WTC11 (cell line): ENCODE measurements around the gene SLC16A8. TPM values are rescaled to one million over a fixed set of nuclear protein-coding genes. Genes with fewer than 3 reads are reported as not detected.

ENCODE experiments used
- ATAC-seq: fragments of 200-7000 bp; cut with Tn5 transposase; 2 replicates; pipeline ENCODE4 v1.10.0; 2021; ENCODE audit warnings: mild to moderate bottlenecking, moderate library complexity
- CTCF ChIA-PET: fragments of 300-600 bp; sonication (Branson Sonifier 250); formaldehyde crosslinking; loops from one replicate; lab custom pipeline; 2021; ENCODE audit warnings: antibody characterized with exemption; lab: Charles Lee
- POLR2A ChIA-PET: fragments of 350-600 bp; sonication (Branson Sonifier 250); formaldehyde crosslinking; loops from one replicate; lab custom pipeline; 2021; ENCODE audit warnings: antibody characterized with exemption; lab: Charles Lee
- DNase-seq: peaks from one replicate; pipeline ENCODE4 v3.0.0; 2021; ENCODE audit warnings: low spot score
- H3K27ac Mint-ChIP-seq: 2 replicates; pipeline ENCODE4 v1.8.0; 2021; ENCODE audit warnings: mixed read lengths
- H3K27me3 Mint-ChIP-seq: 2 replicates; pipeline ENCODE4 v1.8.0; 2021; ENCODE audit warnings: low read depth, mild to moderate bottlenecking, moderate library complexity, mixed read lengths
- H3K36me3 Mint-ChIP-seq: 2 replicates; pipeline ENCODE4 v1.8.0; 2021; ENCODE audit warnings: mixed read lengths
- H3K4me1 Mint-ChIP-seq: 2 replicates; pipeline ENCODE4 v1.8.0; 2022; ENCODE audit warnings: mixed read lengths
- H3K4me3 Mint-ChIP-seq: 2 replicates; pipeline ENCODE4 v1.8.0; 2021; ENCODE audit warnings: mild to moderate bottlenecking, moderate library complexity, mixed read lengths
- H3K9me3 Mint-ChIP-seq: 2 replicates; pipeline ENCODE4 v1.8.0; 2021; ENCODE audit warnings: mixed read lengths
- GABPB1 ChIP-seq: sonication (generic); formaldehyde crosslinking; IDR thresholded peaks from 2 replicates; pipeline ENCODE4 v1.8.1; 2023; ENCODE audit warnings: mild to moderate bottlenecking, missing genetic modification reagents
- JUN ChIP-seq: sonication (generic); formaldehyde crosslinking; IDR thresholded peaks from 2 replicates; pipeline ENCODE4 v1.8.0; 2023; ENCODE audit warnings: mild to moderate bottlenecking, missing genetic modification reagents
- KAT7 ChIP-seq: sonication (generic); formaldehyde crosslinking; IDR thresholded peaks from 2 replicates; pipeline ENCODE4 v1.8.1; 2023; ENCODE audit warnings: missing genetic modification reagents, mild to moderate bottlenecking, borderline replicate concordance
- MYBL2 ChIP-seq: sonication (generic); formaldehyde crosslinking; IDR thresholded peaks from 2 replicates; pipeline ENCODE4 v1.8.1; 2023; ENCODE audit warnings: mild to moderate bottlenecking, moderate library complexity, missing genetic modification reagents
- NFE2L1 ChIP-seq: sonication (generic); formaldehyde crosslinking; IDR thresholded peaks from 2 replicates; pipeline ENCODE4 v1.8.1; 2023; ENCODE audit warnings: missing genetic modification reagents
- PRRX2 ChIP-seq: fragments of 250-450 bp; sonication (Bioruptor Pico); IDR thresholded peaks from 2 replicates; pipeline ENCODE4 v1.8.0; 2021; ENCODE audit warnings: mild to moderate bottlenecking
- ZNF232 ChIP-seq: sonication (generic); formaldehyde crosslinking; IDR thresholded peaks from 2 replicates; pipeline ENCODE4 v1.8.0; 2022; ENCODE audit warnings: mild to moderate bottlenecking, missing genetic modification reagents
- ZNF396 ChIP-seq: fragments of 250-450 bp; sonication (Bioruptor Pico); IDR thresholded peaks from 2 replicates; pipeline ENCODE4 v1.8.0; 2021; ENCODE audit warnings: mild to moderate bottlenecking, moderate library complexity, borderline replicate concordance
- total RNA-seq: library from RNA; stranded (reverse); gene quantifications from 3 replicates; pipeline ENCODE4 v1.2.3, GENCODE V29; 2021
- TF ChIP-seq, protein P1 (sequence below): fragments of 250-450 bp; sonication (Bioruptor Pico); IDR thresholded peaks from 2 replicates; pipeline ENCODE4 v2.1.2; 2022; ENCODE audit warnings: mild to moderate bottlenecking, moderate library complexity
- TF ChIP-seq, protein P2 (sequence below): sonication (generic); formaldehyde crosslinking; IDR thresholded peaks from 2 replicates; pipeline ENCODE4 v1.8.1; 2023; ENCODE audit warnings: mild to moderate bottlenecking, moderate library complexity, missing genetic modification reagents
- TF ChIP-seq, protein P3 (sequence below): fragments of 250-450 bp; sonication (Bioruptor Pico); IDR thresholded peaks from 2 replicates; pipeline ENCODE4 v1.9.0; 2021; ENCODE audit warnings: mild to moderate bottlenecking
- TF ChIP-seq, protein P4 (sequence below): sonication (generic); formaldehyde crosslinking; IDR thresholded peaks from 2 replicates; pipeline ENCODE4 v1.8.1; 2023; ENCODE audit warnings: mild to moderate bottlenecking, missing genetic modification reagents, borderline replicate concordance
- TF ChIP-seq, protein P5 (sequence below): sonication (generic); formaldehyde crosslinking; IDR thresholded peaks from 2 replicates; pipeline ENCODE4 v1.8.0; 2022; ENCODE audit warnings: mild to moderate bottlenecking, missing genetic modification reagents
- TF ChIP-seq, protein P6 (sequence below): sonication (generic); formaldehyde crosslinking; IDR thresholded peaks from 2 replicates; pipeline ENCODE4 v1.8.1; 2023; ENCODE audit warnings: mild to moderate bottlenecking, missing genetic modification reagents, moderate library complexity
- TF ChIP-seq, protein P7 (sequence below): fragments of 250-450 bp; sonication (Bioruptor Pico); IDR thresholded peaks from 2 replicates; pipeline ENCODE4 v1.8.0; 2021; ENCODE audit warnings: mild to moderate bottlenecking
- TF ChIP-seq, protein P8 (sequence below): sonication (generic); formaldehyde crosslinking; IDR thresholded peaks from 2 replicates; pipeline ENCODE4 v1.8.1; 2022; ENCODE audit warnings: missing genetic modification reagents, borderline replicate concordance

Gene SLC16A8
- total RNA-seq, 1 experiment from 2014 or later = 0.57 TPM

DNA sequence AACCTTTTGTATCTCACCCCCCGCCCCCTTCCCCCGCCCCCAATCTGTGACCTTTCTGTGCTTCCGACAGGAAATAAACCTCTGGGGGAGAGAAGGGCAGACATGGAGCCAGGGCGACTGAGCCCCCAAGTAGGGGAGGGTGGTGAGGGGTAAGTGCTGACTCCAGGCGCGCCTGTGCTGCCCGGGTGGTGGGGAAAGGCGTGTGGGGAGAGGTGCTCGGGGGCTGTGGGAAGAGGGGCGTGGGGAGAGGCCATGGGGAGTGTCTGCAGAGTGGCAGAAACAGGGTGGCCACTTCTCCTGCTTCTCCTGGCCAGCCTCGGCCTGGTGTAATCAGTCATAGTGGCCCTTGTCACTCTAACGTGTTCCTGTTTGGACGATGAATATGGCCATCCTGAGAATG lies 8.0 kb downstream of the SLC16A8 start:
- peaks cover 12% of the 10 kb centered on the region for H3K27me3 Mint-ChIP-seq
- H3K27ac Mint-ChIP-seq = no peak overlapping the region
- DNase-seq = no peak
- peaks cover 2% of the 10 kb centered on the region; the same call in 1 of the 2 replicates for H3K4me1 Mint-ChIP-seq
- ATAC-seq = no peak
- H3K9me3 Mint-ChIP-seq = no peaks in the 10 kb centered on the region
- POLR2A ChIA-PET = interaction anchor here (1.2 kb wide), 1 partner anchor 22 kb away, joined by 3 read pairs; no protein-coding TSS in a partner anchor
- peaks cover 2% of the 10 kb centered on the region for H3K36me3 Mint-ChIP-seq
- CTCF ChIA-PET = interaction anchor here (3.4 kb wide), 1 partner anchor 22 kb away, joined by 41 read pairs; no protein-coding TSS in a partner anchor
- no peak overlapping the region for H3K4me3 Mint-ChIP-seq
- TF ChIP-seq PRRX2 (no peak), ZNF232 (CRISPR knock-in tag) (no peak), GABPB1 (CRISPR knock-in tag) (no peak), MYBL2 (CRISPR knock-in tag) (no peak), JUN (CRISPR knock-in tag) (no peak), NFE2L1 (no peak), ZNF396 (CRISPR knock-in tag) (no peak)
- TF ChIP-seq, protein P1, sequence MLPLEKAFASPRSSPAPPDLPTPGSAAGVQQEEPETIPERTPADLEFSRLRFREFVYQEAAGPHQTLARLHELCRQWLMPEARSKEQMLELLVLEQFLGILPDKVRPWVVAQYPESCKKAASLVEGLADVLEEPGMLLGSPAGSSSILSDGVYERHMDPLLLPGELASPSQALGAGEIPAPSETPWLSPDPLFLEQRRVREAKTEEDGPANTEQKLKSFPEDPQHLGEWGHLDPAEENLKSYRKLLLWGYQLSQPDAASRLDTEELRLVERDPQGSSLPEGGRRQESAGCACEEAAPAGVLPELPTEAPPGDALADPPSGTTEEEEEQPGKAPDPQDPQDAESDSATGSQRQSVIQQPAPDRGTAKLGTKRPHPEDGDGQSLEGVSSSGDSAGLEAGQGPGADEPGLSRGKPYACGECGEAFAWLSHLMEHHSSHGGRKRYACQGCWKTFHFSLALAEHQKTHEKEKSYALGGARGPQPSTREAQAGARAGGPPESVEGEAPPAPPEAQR (CRISPR knock-in tag) = no peak
- TF ChIP-seq, protein P2, sequence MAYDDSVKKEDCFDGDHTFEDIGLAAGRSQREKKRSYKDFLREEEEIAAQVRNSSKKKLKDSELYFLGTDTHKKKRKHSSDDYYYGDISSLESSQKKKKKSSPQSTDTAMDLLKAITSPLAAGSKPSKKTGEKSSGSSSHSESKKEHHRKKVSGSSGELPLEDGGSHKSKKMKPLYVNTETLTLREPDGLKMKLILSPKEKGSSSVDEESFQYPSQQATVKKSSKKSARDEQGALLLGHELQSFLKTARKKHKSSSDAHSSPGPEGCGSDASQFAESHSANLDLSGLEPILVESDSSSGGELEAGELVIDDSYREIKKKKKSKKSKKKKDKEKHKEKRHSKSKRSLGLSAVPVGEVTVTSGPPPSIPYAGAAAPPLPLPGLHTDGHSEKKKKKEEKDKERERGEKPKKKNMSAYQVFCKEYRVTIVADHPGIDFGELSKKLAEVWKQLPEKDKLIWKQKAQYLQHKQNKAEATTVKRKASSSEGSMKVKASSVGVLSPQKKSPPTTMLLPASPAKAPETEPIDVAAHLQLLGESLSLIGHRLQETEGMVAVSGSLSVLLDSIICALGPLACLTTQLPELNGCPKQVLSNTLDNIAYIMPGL (CRISPR knock-in tag) = no peak
- TF ChIP-seq, protein P3, sequence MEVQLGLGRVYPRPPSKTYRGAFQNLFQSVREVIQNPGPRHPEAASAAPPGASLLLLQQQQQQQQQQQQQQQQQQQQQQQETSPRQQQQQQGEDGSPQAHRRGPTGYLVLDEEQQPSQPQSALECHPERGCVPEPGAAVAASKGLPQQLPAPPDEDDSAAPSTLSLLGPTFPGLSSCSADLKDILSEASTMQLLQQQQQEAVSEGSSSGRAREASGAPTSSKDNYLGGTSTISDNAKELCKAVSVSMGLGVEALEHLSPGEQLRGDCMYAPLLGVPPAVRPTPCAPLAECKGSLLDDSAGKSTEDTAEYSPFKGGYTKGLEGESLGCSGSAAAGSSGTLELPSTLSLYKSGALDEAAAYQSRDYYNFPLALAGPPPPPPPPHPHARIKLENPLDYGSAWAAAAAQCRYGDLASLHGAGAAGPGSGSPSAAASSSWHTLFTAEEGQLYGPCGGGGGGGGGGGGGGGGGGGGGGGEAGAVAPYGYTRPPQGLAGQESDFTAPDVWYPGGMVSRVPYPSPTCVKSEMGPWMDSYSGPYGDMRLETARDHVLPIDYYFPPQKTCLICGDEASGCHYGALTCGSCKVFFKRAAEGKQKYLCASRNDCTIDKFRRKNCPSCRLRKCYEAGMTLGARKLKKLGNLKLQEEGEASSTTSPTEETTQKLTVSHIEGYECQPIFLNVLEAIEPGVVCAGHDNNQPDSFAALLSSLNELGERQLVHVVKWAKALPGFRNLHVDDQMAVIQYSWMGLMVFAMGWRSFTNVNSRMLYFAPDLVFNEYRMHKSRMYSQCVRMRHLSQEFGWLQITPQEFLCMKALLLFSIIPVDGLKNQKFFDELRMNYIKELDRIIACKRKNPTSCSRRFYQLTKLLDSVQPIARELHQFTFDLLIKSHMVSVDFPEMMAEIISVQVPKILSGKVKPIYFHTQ (CRISPR knock-in tag) = no peak
- TF ChIP-seq, protein P4, sequence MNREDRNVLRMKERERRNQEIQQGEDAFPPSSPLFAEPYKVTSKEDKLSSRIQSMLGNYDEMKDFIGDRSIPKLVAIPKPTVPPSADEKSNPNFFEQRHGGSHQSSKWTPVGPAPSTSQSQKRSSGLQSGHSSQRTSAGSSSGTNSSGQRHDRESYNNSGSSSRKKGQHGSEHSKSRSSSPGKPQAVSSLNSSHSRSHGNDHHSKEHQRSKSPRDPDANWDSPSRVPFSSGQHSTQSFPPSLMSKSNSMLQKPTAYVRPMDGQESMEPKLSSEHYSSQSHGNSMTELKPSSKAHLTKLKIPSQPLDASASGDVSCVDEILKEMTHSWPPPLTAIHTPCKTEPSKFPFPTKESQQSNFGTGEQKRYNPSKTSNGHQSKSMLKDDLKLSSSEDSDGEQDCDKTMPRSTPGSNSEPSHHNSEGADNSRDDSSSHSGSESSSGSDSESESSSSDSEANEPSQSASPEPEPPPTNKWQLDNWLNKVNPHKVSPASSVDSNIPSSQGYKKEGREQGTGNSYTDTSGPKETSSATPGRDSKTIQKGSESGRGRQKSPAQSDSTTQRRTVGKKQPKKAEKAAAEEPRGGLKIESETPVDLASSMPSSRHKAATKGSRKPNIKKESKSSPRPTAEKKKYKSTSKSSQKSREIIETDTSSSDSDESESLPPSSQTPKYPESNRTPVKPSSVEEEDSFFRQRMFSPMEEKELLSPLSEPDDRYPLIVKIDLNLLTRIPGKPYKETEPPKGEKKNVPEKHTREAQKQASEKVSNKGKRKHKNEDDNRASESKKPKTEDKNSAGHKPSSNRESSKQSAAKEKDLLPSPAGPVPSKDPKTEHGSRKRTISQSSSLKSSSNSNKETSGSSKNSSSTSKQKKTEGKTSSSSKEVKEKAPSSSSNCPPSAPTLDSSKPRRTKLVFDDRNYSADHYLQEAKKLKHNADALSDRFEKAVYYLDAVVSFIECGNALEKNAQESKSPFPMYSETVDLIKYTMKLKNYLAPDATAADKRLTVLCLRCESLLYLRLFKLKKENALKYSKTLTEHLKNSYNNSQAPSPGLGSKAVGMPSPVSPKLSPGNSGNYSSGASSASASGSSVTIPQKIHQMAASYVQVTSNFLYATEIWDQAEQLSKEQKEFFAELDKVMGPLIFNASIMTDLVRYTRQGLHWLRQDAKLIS (CRISPR knock-in tag) = no peak
- TF ChIP-seq, protein P5, sequence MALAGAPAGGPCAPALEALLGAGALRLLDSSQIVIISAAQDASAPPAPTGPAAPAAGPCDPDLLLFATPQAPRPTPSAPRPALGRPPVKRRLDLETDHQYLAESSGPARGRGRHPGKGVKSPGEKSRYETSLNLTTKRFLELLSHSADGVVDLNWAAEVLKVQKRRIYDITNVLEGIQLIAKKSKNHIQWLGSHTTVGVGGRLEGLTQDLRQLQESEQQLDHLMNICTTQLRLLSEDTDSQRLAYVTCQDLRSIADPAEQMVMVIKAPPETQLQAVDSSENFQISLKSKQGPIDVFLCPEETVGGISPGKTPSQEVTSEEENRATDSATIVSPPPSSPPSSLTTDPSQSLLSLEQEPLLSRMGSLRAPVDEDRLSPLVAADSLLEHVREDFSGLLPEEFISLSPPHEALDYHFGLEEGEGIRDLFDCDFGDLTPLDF (CRISPR knock-in tag) = no peak
- TF ChIP-seq, all 79 proteins: peak for 0

DNA sequence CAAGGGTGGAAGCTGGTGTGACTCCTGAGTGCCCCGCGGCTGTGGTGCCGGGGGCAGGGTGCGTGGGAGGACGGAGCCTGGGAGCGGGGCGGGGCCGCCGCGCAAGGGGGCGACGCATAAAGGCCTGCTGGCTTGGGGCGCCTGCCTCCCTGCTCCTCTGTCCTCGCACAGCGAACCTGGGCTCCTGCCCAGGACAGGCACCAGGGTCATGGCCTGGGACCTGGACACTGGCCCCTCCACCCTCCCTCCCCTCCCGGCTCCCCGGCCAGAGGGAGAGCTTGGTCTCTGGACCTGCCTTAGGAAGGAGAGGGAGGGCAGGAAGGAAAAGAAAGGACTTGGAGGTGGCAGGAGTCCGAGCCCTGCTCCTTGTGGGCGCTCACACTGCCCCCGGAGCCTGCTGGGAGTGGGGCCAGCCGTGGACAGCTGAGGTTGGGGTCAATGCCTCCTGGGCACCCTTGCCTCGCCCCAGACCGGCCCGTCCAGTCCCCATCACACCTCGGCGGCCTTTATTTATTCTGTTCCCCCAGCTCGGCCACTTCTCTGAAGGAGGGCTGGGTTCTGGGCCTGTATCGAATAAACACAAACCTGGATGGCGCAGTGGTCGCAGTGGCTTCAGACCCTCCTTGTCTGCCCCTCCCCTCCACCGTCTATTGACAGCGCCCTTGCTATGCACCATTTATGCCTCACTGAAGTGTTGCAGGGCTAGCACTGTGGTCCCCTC lies 8.7 kb downstream of the SLC16A8 start:
- H3K9me3 Mint-ChIP-seq = no peaks in the 10 kb centered on the region
- no peak overlapping the region for H3K4me3 Mint-ChIP-seq
- CTCF ChIA-PET = interaction anchor here (0.5 to 3.4 kb wide), 5 partner anchors 9 to 74 kb away, joined by 4 to 41 read pairs (median 12); no protein-coding TSS in a partner anchor
- ATAC-seq (no peak), DNase-seq (no peak)
- POLR2A ChIA-PET = interaction anchor here (1.2 kb wide), 1 partner anchor 22 kb away, joined by 3 read pairs; no protein-coding TSS in a partner anchor
- peaks cover 2% of the 10 kb centered on the region for H3K36me3 Mint-ChIP-seq
- H3K27me3 Mint-ChIP-seq = peaks cover 7% of the 10 kb centered on the region
- H3K27ac Mint-ChIP-seq = no peak overlapping the region
- peaks cover 2% of the 10 kb centered on the region; the same call in 1 of the 2 replicates for H3K4me1 Mint-ChIP-seq
- TF ChIP-seq KAT7 (no peak), ZNF232 (CRISPR knock-in tag) (no peak)
- TF ChIP-seq, protein P6, sequence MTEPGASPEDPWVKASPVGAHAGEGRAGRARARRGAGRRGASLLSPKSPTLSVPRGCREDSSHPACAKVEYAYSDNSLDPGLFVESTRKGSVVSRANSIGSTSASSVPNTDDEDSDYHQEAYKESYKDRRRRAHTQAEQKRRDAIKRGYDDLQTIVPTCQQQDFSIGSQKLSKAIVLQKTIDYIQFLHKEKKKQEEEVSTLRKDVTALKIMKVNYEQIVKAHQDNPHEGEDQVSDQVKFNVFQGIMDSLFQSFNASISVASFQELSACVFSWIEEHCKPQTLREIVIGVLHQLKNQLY (CRISPR knock-in tag) = no peak
- TF ChIP-seq, protein P7, sequence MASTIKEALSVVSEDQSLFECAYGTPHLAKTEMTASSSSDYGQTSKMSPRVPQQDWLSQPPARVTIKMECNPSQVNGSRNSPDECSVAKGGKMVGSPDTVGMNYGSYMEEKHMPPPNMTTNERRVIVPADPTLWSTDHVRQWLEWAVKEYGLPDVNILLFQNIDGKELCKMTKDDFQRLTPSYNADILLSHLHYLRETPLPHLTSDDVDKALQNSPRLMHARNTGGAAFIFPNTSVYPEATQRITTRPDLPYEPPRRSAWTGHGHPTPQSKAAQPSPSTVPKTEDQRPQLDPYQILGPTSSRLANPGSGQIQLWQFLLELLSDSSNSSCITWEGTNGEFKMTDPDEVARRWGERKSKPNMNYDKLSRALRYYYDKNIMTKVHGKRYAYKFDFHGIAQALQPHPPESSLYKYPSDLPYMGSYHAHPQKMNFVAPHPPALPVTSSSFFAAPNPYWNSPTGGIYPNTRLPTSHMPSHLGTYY (CRISPR knock-in tag) = no peak
- TF ChIP-seq, protein P8, sequence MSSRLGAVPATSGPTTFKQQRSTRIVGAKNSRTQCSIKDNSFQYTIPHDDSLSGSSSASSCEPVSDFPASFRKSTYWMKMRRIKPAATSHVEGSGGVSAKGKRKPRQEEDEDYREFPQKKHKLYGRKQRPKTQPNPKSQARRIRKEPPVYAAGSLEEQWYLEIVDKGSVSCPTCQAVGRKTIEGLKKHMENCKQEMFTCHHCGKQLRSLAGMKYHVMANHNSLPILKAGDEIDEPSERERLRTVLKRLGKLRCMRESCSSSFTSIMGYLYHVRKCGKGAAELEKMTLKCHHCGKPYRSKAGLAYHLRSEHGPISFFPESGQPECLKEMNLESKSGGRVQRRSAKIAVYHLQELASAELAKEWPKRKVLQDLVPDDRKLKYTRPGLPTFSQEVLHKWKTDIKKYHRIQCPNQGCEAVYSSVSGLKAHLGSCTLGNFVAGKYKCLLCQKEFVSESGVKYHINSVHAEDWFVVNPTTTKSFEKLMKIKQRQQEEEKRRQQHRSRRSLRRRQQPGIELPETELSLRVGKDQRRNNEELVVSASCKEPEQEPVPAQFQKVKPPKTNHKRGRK (CRISPR knock-in tag) = no peak
